Measurements from ENCODE around the gene TRIP10. TPM values are rescaled to one million over a fixed set of nuclear protein-coding genes. Genes with fewer than 3 reads are reported as not detected.

TRIP10 gene
- total and polyA plus RNA-seq, 2 of the 8 experiments (the other 6 are each of a cell fraction or from before 2014, with no cell fraction given) = 27.8 to 69.5 TPM

DNA sequence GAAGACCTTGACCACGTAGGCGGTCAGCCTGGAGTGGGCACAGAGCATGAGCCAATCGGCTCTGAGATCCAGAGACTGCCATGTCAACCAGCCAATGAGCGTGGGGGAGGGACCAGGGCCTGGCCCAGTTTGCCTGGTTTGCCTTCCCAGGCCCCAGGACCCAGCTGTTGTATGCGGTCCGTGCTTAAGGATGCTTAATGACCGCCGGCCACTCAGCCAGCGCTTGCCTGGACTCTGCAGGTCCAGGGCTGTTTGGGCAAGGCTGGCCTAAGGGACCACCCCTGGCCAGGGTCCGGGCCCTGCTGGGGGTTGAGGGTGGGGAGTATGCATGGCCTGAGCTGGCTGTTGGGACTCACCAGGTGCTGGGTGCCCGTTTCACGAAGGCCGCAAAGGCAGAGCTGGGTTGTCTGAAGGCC is 46.4 kb upstream of the TRIP10 start (continued):
- TF ChIP-seq SIN3A (conservative IDR thresholded peaks at IDR 0.05 in 1 of 2, IDR thresholded peaks at IDR 0.05 in 1 of 2; ENCODE audit: low read depth in 1 of 2, low read length in 2 of 2) = no peak
- TF ChIP-seq RBBP5 (IDR thresholded peaks at IDR 0.05; ENCODE audit: borderline replicate concordance, low read depth, low read length) = no peak
- 0 out of 2 replicates have a peak, but pooled peaks have one; percentile 42 for TF ChIP-seq CHD2 (IDR thresholded peaks at IDR 0.05; ENCODE audit: low read length)
- peak; percentile 37; the same call in 1 of the 2 replicates for TF ChIP-seq SP2 (IDR thresholded peaks at IDR 0.05; ENCODE audit: low read length)
- TF ChIP-seq KDM1A (IDR thresholded peaks at IDR 0.05; ENCODE audit: borderline replicate concordance, low read length) = no peak
- no peak for TF ChIP-seq SUZ12 (IDR thresholded peaks at IDR 0.05; ENCODE audit: low read length)
- TF ChIP-seq CEBPB (IDR thresholded peaks at IDR 0.05; ENCODE audit: low read depth, low read length) = no peak
- TF ChIP-seq NRF1 (IDR thresholded peaks at IDR 0.05; ENCODE audit: low read depth, low read length) = no peak
- TF ChIP-seq ZNF274 (IDR thresholded peaks at IDR 0.05; ENCODE audit: borderline replicate concordance, extremely low read depth, low read length) = no peak
- TF ChIP-seq JUN (IDR thresholded peaks at IDR 0.05; ENCODE audit: low read depth, low read length) = no peak
